ENCODE measurements around the gene LIN9. TPM values are rescaled to one million over a fixed set of nuclear protein-coding genes. Genes with fewer than 3 reads are reported as not detected.

Gene LIN9
- total and polyA plus RNA-seq, 2 experiments from 2014 or later, result 3.9 to 4.0 TPM

DNA sequence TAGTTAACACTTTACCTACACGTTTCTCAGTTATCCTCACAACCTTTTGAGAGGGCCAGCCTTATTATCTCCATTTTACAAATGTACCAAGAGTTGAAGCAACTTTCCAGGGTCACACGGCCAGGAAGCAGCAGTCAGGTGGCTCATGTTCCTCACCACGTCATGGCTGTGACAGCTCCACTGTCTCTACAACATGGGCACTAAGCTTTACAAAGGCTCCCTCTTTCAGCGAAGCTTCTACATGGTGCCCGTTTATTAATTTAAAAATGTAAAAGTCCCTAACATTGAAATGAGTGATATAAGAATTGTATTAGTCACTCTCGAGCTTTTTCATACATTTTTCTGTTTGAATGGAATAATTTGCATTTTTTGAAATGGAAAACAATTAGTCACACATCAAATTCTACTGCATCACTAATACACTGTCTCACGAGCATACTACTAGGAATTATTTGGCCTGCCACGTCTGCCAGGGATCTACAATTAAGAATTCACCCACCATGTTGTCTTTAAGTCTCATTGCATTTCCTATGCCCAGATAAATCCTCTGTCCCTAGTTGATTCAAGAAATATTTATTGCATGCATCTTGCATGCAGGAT, 28.4 kb upstream of the LIN9 start:
- Histone ChIP-seq H3K4me3 (no peak overlapping the region), H3K9ac (no peak overlapping the region), H3K9me2 (ENCODE audit: insufficient read depth) (no peaks in the 10 kb centered on the region), H4K20me1 (ENCODE audit: insufficient read depth) (no peaks in the 10 kb centered on the region), H3K79me2 (ENCODE audit: insufficient read depth) (no peaks in the 10 kb centered on the region), H3F3A (ENCODE audit: insufficient read depth) (no peaks in the 10 kb centered on the region), H3K27me3 (replicated peaks; ENCODE audit: insufficient read depth) (no peaks in the 10 kb centered on the region), H3K4me2 (ENCODE audit: unreplicated experiment) (no peak overlapping the region), H3K36me3 (ENCODE audit: low read depth) (no peaks in the 10 kb centered on the region), H3K9me3 (ENCODE audit: low read depth) (no peaks in the 10 kb centered on the region), H3K4me1 (ENCODE audit: insufficient read depth) (0 out of 2 replicates have a peak, but pooled peaks cover 5% of the 10 kb centered on the region), H2AFZ (no peak overlapping the region), H3K27ac (no peak overlapping the region)
- in situ Hi-C loops (cut with MboI), result no loop called here
- DNase-seq, result peak; percentile 17
- no peak for TF ChIP-seq EZH2phosphoT487 (IDR thresholded peaks at IDR 0.05; ENCODE audit: insufficient read depth, low read depth)
- no peak for TF ChIP-seq EZH2 (IDR thresholded peaks at IDR 0.05; ENCODE audit: insufficient read depth, poor library complexity, severe bottlenecking)
- WGBS, 2 experiments (ENCODE audit: low coverage in 1 of 2, low lambda C conversion rate in 2 of 2, missing lambda C conversion rate in 2 of 2), result 46 to 49% methylated on average over 8 of the region's 8 CpGs

DNA sequence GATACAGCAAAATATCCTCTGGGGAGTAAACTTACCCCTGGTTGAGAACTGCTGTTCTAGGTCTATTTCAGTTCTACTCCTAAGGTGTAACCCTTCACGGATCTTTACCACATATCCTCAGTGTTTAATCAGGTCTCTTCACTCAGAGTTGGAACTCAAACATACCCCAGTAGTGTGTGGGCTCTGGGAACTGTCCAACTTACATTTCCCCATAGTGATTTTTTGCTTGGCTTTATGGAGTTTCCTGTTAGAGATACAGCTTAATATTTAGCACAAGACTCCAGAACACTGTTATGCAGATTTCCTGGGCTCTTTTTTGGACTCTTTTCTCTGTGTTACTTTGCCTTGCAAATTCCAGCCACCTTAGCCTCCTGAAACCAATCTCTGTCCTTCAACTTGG, 26.7 kb upstream of the LIN9 start:
- in situ Hi-C loops (cut with MboI), result no loop called here
- TF ChIP-seq EZH2 (IDR thresholded peaks at IDR 0.05; ENCODE audit: insufficient read depth, poor library complexity, severe bottlenecking), result no peak
- no peak for TF ChIP-seq EZH2phosphoT487 (IDR thresholded peaks at IDR 0.05; ENCODE audit: insufficient read depth, low read depth)
- no peak overlapping the region for H2AFZ ChIP-seq
- H3K79me2 ChIP-seq (ENCODE audit: insufficient read depth), result no peaks in the 10 kb centered on the region
- no peak overlapping the region for H3K4me2 ChIP-seq (ENCODE audit: unreplicated experiment)
- 70 to 75% methylated on average over 1 of the region's 1 CpG for WGBS, 2 experiments (ENCODE audit: low coverage in 1 of 2, low lambda C conversion rate in 2 of 2, missing lambda C conversion rate in 2 of 2)
- H3K36me3 ChIP-seq (ENCODE audit: low read depth), result no peaks in the 10 kb centered on the region
- H3K4me1 ChIP-seq (ENCODE audit: insufficient read depth), result 0 out of 2 replicates have a peak, but pooled peaks cover 5% of the 10 kb centered on the region
- no peak overlapping the region for H3K4me3 ChIP-seq
- no peak for DNase-seq
- H3K9me2 ChIP-seq (ENCODE audit: insufficient read depth), result no peaks in the 10 kb centered on the region
- no peaks in the 10 kb centered on the region for H3F3A ChIP-seq (ENCODE audit: insufficient read depth)
- H4K20me1 ChIP-seq (ENCODE audit: insufficient read depth), result no peaks in the 10 kb centered on the region
- H3K27me3 ChIP-seq (replicated peaks; ENCODE audit: insufficient read depth), result no peaks in the 10 kb centered on the region
- no peak overlapping the region for H3K27ac ChIP-seq
- H3K9ac ChIP-seq, result no peak overlapping the region
- no peaks in the 10 kb centered on the region for H3K9me3 ChIP-seq (ENCODE audit: low read depth)

DNA sequence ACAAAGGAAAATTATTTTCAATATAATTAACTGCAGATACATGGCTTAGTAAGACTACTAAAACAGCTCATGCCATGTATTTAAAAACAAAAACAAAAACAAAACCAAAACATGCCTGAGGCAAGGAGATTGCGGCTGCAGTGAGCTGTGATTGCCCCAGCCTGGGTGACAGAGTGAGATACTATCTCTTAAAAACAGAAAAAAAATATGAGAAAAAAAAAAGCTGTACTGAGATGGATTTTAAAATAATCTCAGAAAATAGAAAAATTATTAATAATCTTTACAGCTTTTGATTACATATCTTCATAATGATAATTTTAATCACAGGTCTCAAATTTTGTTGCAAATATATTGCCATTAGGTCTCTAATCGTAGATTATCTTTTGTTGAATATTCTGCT, 24.0 kb upstream of the LIN9 start:
- Histone ChIP-seq H3K36me3 (ENCODE audit: low read depth) (no peaks in the 10 kb centered on the region), H3F3A (ENCODE audit: insufficient read depth) (no peaks in the 10 kb centered on the region), H3K4me1 (ENCODE audit: insufficient read depth) (0 out of 2 replicates have a peak, but pooled peaks cover 5% of the 10 kb centered on the region), H3K27ac (no peak overlapping the region), H3K27me3 (replicated peaks; ENCODE audit: insufficient read depth) (no peaks in the 10 kb centered on the region), H3K9me3 (ENCODE audit: low read depth) (no peaks in the 10 kb centered on the region), H3K79me2 (ENCODE audit: insufficient read depth) (no peaks in the 10 kb centered on the region), H3K4me2 (ENCODE audit: unreplicated experiment) (peak overlapping the region; percentile 81), H3K4me3 (peak overlapping the region; percentile 57), H3K9me2 (ENCODE audit: insufficient read depth) (no peaks in the 10 kb centered on the region), H2AFZ (peak overlapping the region; percentile 89), H4K20me1 (ENCODE audit: insufficient read depth) (no peaks in the 10 kb centered on the region), H3K9ac (peak overlapping the region; percentile 31; the same call in 1 of the 2 replicates)
- DNase-seq, result peak; percentile 18
- TF ChIP-seq EZH2 (IDR thresholded peaks at IDR 0.05; ENCODE audit: insufficient read depth, poor library complexity, severe bottlenecking) (no peak), EZH2phosphoT487 (IDR thresholded peaks at IDR 0.05; ENCODE audit: insufficient read depth, low read depth) (no peak)
- 8 to 9% methylated on average over 2 of the region's 2 CpGs for WGBS, 2 experiments (ENCODE audit: low coverage in 1 of 2, low lambda C conversion rate in 2 of 2, missing lambda C conversion rate in 2 of 2)
- in situ Hi-C loops (cut with MboI), result no loop called here

DNA sequence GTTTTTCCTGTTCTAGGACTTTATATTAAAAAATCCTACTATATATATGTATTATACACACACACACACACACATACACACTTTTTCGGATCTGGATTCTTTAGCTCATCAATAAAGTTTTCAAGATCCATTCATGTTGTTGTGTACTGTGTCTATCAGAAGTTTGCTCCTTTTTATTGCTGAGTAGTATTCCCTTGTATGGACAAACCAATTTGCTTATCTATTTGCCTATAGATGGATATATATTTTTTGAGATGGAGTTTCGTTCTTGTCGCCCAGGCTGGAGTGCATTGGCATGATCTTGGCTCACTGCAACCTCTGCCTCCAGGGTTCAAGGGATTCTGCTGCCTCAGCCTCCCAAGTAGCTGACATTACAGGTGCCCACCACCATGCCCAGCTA, 20.3 kb upstream of the LIN9 start:
- in situ Hi-C loops (cut with MboI), result no loop called here
- no peaks in the 10 kb centered on the region for H3F3A ChIP-seq (ENCODE audit: insufficient read depth)

More for the DNA sequence above, 20.3 kb upstream of the LIN9 start:
- DNase-seq, result no peak
- Histone ChIP-seq H3K27me3 (replicated peaks; ENCODE audit: insufficient read depth) (no peaks in the 10 kb centered on the region), H3K9ac (no peak overlapping the region), H3K4me3 (no peak overlapping the region), H3K4me1 (ENCODE audit: insufficient read depth) (0 out of 2 replicates have a peak, but pooled peaks cover 5% of the 10 kb centered on the region), H4K20me1 (ENCODE audit: insufficient read depth) (no peaks in the 10 kb centered on the region), H3K36me3 (ENCODE audit: low read depth) (no peaks in the 10 kb centered on the region), H3K4me2 (ENCODE audit: unreplicated experiment) (no peak overlapping the region), H3K9me2 (ENCODE audit: insufficient read depth) (no peaks in the 10 kb centered on the region), H3K27ac (no peak overlapping the region), H3K79me2 (ENCODE audit: insufficient read depth) (no peaks in the 10 kb centered on the region), H3K9me3 (ENCODE audit: low read depth) (no peaks in the 10 kb centered on the region), H2AFZ (no peak overlapping the region)
- WGBS, 2 experiments (ENCODE audit: low coverage in 1 of 2, low lambda C conversion rate in 2 of 2, missing lambda C conversion rate in 2 of 2), result 75 to 78% methylated on average over 3 of the region's 3 CpGs
- TF ChIP-seq EZH2 (IDR thresholded peaks at IDR 0.05; ENCODE audit: insufficient read depth, poor library complexity, severe bottlenecking) (no peak), EZH2phosphoT487 (IDR thresholded peaks at IDR 0.05; ENCODE audit: insufficient read depth, low read depth) (no peak)
